Measurements from ENCODE around the gene PLD3. TPM values are rescaled to one million over a fixed set of nuclear protein-coding genes. Genes with fewer than 3 reads are reported as not detected.
"Not testable (repeated sequence)": the region's sequence is repeated elsewhere in the genome, so short reads cannot be mapped to it uniquely, and the experiment has no call there.

The PLD3 gene
- total RNA-seq, 1 experiment from 2014 or later = 95.4 TPM

DNA sequence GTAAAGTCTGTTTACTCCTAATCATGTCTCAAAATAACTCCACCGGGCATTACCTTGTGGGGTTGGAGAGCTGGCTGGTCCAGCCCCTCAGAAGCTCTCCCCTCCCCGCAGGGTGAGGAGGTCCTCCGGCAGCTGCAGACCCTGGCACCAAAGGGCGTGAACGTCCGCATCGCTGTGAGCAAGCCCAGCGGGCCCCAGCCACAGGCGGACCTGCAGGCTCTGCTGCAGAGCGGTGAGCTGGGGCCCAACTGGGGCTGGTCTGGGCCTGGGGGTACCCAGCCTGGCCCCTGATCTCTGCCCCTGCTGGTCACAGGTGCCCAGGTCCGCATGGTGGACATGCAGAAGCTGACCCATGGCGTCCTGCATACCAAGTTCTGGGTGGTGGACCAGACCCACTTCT lies 21.3 kb downstream of the PLD3 start:
- Histone ChIP-seq H3F3A (ENCODE audit: low read length, unreplicated experiment) (no peaks in the 10 kb centered on the region), H3K27ac (ENCODE audit: low read length) (no peak overlapping the region), H3K4me3 (ENCODE audit: low read length) (no peak overlapping the region), H2AFZ (ENCODE audit: low read length) (no peak overlapping the region), H3K4me1 (ENCODE audit: insufficient read depth, low read length) (no peaks in the 10 kb centered on the region), H3K36me3 (ENCODE audit: low read depth, low read length) (no peaks in the 10 kb centered on the region), H3K4me2 (ENCODE audit: low read length) (no peak overlapping the region), H3K9ac (ENCODE audit: low read length) (no peak overlapping the region), H3K9me3 (ENCODE audit: low read length) (no peaks in the 10 kb centered on the region), H3K79me2 (ENCODE audit: low read length) (no peaks in the 10 kb centered on the region), H3K9me2 (replicated peaks; ENCODE audit: low read length) (no peaks in the 10 kb centered on the region), H3K27me3 (ENCODE audit: low read length) (no peaks in the 10 kb centered on the region), H4K20me1 (ENCODE audit: low read length) (no peaks in the 10 kb centered on the region)
- no peak for TF ChIP-seq EZH2 (IDR thresholded peaks at IDR 0.05; ENCODE audit: low read length, unreplicated experiment)
- no peak for TF ChIP-seq EZH2phosphoT487 (IDR thresholded peaks at IDR 0.05; ENCODE audit: borderline replicate concordance, low read length)
- TF ChIP-seq, protein P1, sequence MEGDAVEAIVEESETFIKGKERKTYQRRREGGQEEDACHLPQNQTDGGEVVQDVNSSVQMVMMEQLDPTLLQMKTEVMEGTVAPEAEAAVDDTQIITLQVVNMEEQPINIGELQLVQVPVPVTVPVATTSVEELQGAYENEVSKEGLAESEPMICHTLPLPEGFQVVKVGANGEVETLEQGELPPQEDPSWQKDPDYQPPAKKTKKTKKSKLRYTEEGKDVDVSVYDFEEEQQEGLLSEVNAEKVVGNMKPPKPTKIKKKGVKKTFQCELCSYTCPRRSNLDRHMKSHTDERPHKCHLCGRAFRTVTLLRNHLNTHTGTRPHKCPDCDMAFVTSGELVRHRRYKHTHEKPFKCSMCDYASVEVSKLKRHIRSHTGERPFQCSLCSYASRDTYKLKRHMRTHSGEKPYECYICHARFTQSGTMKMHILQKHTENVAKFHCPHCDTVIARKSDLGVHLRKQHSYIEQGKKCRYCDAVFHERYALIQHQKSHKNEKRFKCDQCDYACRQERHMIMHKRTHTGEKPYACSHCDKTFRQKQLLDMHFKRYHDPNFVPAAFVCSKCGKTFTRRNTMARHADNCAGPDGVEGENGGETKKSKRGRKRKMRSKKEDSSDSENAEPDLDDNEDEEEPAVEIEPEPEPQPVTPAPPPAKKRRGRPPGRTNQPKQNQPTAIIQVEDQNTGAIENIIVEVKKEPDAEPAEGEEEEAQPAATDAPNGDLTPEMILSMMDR (conservative IDR thresholded peaks at IDR 0.05; ENCODE audit: low read depth, low read length) = no peak
- POLR2A ChIA-PET (ENCODE audit: unreplicated experiment) = no interaction called here
- BruUV-seq (replicated peaks) = no TSS peak
- CTCF ChIA-PET = no interaction called here
- intact Hi-C loops (cut with micrococcal nuclease) = no loop called here
- DNase-seq = no peak
- no peak for ATAC-seq

DNA sequence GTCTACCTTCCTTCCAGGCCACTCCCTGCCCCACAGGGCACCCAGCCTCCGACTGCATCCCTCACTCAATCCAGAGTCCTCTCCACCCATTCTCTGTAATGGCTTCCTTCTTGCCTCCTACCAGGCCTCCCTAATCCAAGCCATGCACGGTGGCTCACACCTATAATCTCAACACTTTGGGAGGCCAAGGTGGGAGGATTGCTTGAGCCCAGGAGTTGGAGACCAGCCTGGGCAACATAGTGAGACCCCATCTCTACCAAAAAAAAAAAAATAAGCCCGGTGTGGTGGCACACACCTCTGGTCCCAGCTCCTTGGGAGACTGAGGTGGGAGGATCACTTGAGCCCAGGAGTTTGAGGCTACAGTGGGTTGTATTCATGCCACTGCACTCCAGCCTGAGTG lies 21.8 kb downstream of the PLD3 start:
- intact Hi-C loops (cut with micrococcal nuclease); H3F3A ChIP-seq (ENCODE audit: low read length, unreplicated experiment); H3K4me2 ChIP-seq (ENCODE audit: low read length); H3K27me3 ChIP-seq (ENCODE audit: low read length); H3K9me3 ChIP-seq (ENCODE audit: low read length); BruUV-seq (replicated peaks); H3K36me3 ChIP-seq (ENCODE audit: low read depth, low read length); CTCF ChIA-PET; POLR2A ChIA-PET (ENCODE audit: unreplicated experiment); ATAC-seq; H3K9me2 ChIP-seq (replicated peaks; ENCODE audit: low read length); H3K4me1 ChIP-seq (ENCODE audit: insufficient read depth, low read length); H3K9ac ChIP-seq (ENCODE audit: low read length); H3K4me3 ChIP-seq (ENCODE audit: low read length); H3K79me2 ChIP-seq (ENCODE audit: low read length); H2AFZ ChIP-seq (ENCODE audit: low read length); H4K20me1 ChIP-seq (ENCODE audit: low read length); H3K27ac ChIP-seq (ENCODE audit: low read length); DNase-seq: not testable (repeated sequence)

DNA sequence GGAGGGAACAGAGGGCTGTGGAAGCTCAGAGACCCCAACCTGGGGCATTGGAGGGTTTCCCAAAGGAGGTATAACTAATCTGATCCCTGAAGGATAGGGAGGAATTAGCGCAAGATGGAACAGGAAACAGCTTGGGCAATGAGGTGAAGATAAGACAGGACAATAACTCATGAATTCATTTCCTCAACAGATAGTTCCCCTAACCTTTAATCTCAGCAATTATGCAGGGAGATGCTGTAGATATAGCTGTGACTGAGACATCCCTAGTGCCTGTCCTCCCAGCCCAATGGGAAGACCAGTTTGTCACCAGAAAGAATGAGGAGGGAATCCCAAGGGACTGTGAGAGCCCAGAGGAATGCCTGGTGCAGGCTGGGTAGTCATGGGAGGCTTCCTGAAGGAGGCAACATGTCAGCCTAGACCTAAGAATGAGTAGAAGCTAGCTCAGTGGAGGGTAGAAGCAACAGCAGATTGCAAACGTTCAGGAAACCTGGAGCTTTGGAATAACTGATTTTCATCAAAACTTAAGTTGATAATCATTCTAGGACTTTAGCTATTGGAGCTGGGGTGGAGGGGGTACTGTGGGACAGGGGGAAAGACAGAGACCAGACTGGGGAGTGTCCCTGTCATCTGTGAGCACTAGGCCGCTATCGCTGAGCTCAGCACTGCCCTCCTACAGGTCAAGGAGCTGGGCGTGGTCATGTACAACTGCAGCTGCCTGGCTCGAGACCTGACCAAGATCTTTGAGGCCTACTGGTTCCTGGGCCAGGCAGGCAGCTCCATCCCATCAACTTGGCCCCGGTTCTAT lies 22.7 kb downstream of the PLD3 start:
- no peaks in the 10 kb centered on the region for H3K4me1 ChIP-seq (ENCODE audit: insufficient read depth, low read length)
- H2AFZ ChIP-seq (ENCODE audit: low read length) = no peak overlapping the region
- no peak overlapping the region for H3K9ac ChIP-seq (ENCODE audit: low read length)
- no peaks in the 10 kb centered on the region for H3K36me3 ChIP-seq (ENCODE audit: low read depth, low read length)
- no peak overlapping the region for H3K4me2 ChIP-seq (ENCODE audit: low read length)
- ATAC-seq (no peak), DNase-seq (no peak)
- no peaks in the 10 kb centered on the region for H3F3A ChIP-seq (ENCODE audit: low read length, unreplicated experiment)
- no peak for TF ChIP-seq EZH2 (IDR thresholded peaks at IDR 0.05; ENCODE audit: low read length, unreplicated experiment)
- TF ChIP-seq, protein P1 (conservative IDR thresholded peaks at IDR 0.05; ENCODE audit: low read depth, low read length) = no peak
- no peak for TF ChIP-seq EZH2phosphoT487 (IDR thresholded peaks at IDR 0.05; ENCODE audit: borderline replicate concordance, low read length)
- no peaks in the 10 kb centered on the region for H4K20me1 ChIP-seq (ENCODE audit: low read length)
- no peaks in the 10 kb centered on the region for H3K79me2 ChIP-seq (ENCODE audit: low read length)
- no TSS peak for BruUV-seq (replicated peaks)
- no peaks in the 10 kb centered on the region for H3K9me3 ChIP-seq (ENCODE audit: low read length)
- H3K27me3 ChIP-seq (ENCODE audit: low read length) = no peaks in the 10 kb centered on the region
- intact Hi-C loops (cut with micrococcal nuclease) = no loop called here
- ChIA-PET POLR2A (ENCODE audit: unreplicated experiment) (no interaction called here), CTCF (no interaction called here)
- no peak overlapping the region for H3K4me3 ChIP-seq (ENCODE audit: low read length)
- no peaks in the 10 kb centered on the region for H3K9me2 ChIP-seq (replicated peaks; ENCODE audit: low read length)
- H3K27ac ChIP-seq (ENCODE audit: low read length) = no peak overlapping the region
